ENCODE results near the gene GHR. TPM values are rescaled to one million over a fixed set of nuclear protein-coding genes. Genes with fewer than 3 reads are reported as not detected.

GHR gene
- total RNA-seq = 2.2 TPM

DNA sequence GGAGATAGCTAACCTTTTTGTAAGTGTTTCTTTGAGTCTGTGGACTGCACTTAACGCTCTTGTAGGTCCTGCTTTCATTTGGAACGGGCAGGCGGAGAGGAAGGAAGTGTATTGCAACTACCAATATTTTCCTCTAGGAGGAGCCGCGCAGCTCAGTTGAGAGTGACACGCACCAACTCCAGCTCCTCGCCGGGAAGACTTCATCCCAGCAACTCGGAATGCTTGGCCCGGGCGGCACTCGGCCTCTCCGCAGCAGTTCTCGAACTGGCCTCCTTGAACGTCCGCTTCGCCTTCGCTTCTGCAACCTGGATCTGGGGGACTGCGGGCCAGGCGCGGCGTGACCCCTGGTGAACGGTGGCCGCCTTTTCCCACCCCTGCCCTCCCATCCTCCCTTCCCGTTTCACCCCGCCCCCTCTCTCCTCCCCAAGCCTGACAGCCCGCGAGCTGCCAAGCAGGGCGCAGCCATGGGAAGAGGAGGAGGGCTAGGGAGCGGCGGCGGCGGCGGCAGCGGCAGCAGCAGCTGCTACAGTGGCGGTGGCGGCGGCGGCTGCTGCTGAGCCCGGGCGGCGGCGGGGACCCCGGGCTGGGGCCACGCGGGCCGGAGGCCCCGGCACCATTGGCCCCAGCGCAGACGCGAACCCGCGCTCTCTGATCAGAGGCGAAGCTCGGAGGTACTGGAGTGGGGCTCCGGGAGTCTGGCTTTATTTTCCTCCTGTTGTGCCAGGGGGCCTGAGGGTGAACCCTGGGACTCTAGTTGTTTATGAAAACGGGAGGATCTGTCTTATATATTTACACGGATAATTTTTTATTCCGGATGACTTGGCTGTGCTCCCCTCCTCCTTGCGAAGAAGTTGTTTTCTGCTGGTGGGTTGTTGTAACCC, at the start of gene GHR:
Gene GHR (plus strand): TSS at position 155 of the 881 bp plus-strand sequence. CDS start 142,436 bp downstream, outside the sequence.

DNA sequence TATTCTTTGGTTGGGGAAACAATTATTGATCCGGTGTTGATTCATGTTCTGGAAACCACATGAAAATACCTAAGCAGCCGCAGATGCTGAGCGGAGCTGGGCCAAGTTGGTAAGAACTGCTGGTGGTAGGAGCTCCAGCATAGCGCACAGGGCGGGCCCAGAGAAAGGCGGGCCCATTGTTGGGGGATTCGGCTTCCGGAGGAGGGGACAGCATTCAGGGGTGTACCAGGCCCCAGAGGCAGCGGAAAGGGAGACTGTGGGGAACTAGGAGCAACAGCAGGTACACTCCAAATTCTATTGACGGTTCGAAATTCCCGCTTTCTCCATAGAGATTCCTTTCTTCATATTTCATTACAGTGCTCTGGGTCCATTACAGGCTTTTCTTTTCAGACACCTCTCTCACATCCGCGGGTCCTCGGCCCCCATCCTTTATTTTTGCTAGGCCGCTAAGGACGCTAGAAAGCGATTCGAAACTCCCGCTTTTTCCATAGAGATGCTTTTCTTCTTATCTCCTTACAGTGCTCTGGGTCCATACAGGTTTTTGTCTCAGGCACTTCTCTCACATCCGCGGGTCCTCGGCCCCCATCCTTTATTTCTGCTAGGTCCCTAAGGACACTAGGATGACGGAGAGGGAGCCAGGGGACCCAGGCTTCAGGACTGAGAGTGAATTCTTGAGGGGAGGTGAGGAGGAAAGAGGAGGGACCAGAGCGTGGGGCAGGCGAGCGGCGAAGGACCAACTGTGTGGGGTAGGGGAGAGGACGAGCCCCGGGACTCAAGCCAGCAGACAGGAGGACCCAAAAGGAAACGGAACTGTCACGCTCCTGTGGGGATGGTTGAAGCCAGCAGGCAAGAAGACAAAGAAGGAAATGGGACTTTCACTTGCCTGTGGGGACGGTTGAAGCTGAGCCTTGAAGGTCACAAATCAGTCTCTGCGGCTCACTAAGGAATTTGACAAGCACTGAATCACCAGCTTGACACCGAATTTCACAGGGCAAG, 333.7 kb downstream of the GHR start, which contains the start of gene CCDC152:
Gene CCDC152 (plus strand): TSS at position 213 of the 996 bp plus-strand sequence. CDS start 2,304 bp downstream, outside the sequence.

Data from parietal lobe (tissue), 1 donor.